DOHH2 (cell line): ENCODE results near the gene GSTA3.

Source experiments
- CTCF ChIP-seq: fragments of 200-600 bp; sonication (generic); IDR thresholded peaks from one replicate; pipeline ENCODE4 v1.5.1; 2014; ENCODE audit warnings: antibody characterized with exemption, mild to moderate bottlenecking, low read depth, low read length; ENCODE audit not compliant: poor library complexity, severe bottlenecking
- EZH2phosphoT487 ChIP-seq: fragments of 200-600 bp; sonication (generic); IDR thresholded peaks from 2 replicates; pipeline ENCODE4 v1.6.1; 2017; ENCODE audit warnings: borderline replicate concordance, mild to moderate bottlenecking, antibody characterized with exemption, low read length, moderate library complexity, mixed read lengths

- TF ChIP-seq CTCF (no peak), EZH2phosphoT487 (no peak)
Observed at GRCh38 chr6:52927451-52927850, 18.0 kb upstream of the GSTA3 start.
